Stimulated activated CD4-positive, alpha-beta T cell treated with anti-CD3 and anti-CD28 coated beads, TNF-alpha, amount 100 ng/mL, for 48 hours (primary cell): ENCODE data around the gene MCM8.
A peak's percentile ranks its signal among the peaks of the same experiment; 100 is the strongest.

Source experiments
- DNase-seq, 3 donors: peaks; one replicate each; pipeline ENCODE4 v3.0.0-alpha.2; 2020; ENCODE audit warnings: low read depth in 3 of 3

MCM8 gene

DNA sequence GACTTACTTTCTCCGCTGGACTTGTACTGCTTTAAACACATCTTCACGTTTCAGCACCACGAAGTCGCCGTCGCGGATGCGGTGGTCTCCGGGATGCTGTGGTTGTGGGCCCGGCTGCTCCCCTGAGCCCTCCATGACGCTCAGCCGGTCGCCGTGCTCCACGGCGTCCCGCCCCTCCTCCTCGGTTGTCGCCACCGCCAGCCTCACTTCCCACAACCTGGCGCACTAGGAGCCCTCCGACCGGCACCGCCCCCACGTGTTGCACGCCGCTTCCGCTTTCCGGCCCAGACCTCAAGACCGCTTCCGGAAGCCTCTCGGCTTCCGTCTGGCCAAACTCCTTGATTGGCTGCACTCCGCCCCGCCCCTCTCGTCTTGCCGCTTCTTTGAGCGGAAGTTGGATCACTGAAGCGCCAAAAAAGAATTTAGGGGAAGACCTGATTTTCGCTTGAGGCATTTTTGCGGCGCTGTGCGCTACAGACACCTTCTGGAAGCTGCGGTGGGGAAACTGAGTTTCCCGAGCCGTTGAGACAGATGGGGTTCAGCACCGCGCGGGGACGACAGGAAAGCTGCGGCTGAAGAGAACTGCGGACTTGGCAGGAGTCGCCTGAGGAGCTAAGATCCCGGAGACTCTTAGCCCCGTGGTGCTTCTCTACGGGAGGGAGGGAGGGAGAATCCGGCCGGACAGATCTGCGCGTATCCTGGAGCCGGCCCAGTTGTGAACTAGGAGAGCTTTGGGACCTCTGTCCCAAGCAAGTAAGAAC lies at the start of gene MCM8, which contains the start of gene TRMT6:
Gene MCM8 (plus strand): TSS at position 382 of the 761 bp plus-strand sequence. CDS start 1,364 bp downstream, outside the sequence.
Gene TRMT6 (minus strand): TSS at position 263 of the 761 bp plus-strand sequence. CDS start 128 bp downstream, at position 135.
- DNase-seq, result peak; percentile 95 to 97 (median 96)

GRCh38 chr20:5900908-5901307 lies 49.5 kb upstream of the MCM8 start:
- no peak for DNase-seq

DNA sequence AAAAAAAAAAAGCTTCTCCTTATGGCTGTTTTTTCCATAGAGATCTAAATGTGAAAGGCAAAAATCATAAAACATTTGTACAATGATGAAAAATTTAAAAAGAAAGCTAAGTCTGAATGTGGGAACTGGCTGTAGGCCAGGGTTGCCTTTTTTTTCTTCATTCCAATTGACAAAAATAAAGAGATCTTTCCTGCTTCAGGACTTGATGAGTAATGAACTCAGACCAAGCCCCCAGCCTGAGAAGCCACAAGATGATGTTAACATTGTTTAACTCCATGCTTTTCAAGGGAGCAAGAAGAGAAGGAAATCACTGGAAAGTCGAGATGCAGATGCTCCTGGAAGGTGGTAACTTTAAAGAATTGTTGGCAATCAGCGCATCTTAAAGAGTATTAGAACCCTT lies 41.5 kb upstream of the MCM8 start:
- DNase-seq, result no peak

DNA sequence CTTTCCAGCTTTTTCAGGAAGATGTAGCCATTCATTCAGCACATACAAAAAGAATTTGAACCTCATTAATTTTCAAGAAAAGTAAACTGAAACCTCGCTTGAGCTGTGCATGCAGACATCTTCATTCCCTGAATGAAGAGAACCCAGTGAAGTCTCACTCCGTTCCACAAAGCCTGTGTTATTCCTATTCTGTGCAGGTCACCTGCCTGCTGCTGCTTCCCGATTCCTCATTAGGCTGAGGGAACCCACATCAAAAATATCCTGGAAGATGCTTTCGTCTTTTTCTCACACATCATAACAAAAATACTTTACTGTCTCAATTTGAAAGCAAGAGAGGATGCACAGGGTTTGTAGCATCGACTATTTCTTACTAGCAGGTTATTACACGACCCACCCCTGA lies 40.3 kb upstream of the MCM8 start:
- no peak for DNase-seq

DNA sequence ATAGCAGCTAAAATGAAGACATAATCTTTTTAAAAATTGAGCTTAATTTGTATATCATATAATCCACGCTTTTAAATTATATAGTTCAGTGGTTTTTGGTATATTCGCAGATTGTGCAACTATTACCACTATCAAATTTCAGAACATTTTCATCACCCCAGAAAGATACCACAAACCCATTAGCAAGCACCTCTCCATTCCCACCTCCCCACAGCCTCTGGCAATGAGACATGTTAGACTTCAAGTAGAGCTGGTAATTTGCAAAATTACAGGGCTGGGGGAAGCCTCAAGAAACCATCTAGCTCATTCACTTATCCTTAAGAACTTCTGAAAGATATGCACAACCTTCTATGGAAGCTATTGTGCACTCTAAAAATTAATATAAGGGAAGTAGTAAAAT lies 37.3 kb upstream of the MCM8 start:
- DNase-seq, result no peak

- no peak for DNase-seq
Measured at GRCh38 chr20:5914859-5915258, 35.6 kb upstream of the MCM8 start.

- DNase-seq, result no peak
Measured at GRCh38 chr20:5918856-5919625, 31.4 kb upstream of the MCM8 start.

- DNase-seq, result no peak
Measured at GRCh38 chr20:5919626-5920544, 30.6 kb upstream of the MCM8 start.

- no peak for DNase-seq
Measured at GRCh38 chr20:5920581-5920980, 29.9 kb upstream of the MCM8 start.

DNA sequence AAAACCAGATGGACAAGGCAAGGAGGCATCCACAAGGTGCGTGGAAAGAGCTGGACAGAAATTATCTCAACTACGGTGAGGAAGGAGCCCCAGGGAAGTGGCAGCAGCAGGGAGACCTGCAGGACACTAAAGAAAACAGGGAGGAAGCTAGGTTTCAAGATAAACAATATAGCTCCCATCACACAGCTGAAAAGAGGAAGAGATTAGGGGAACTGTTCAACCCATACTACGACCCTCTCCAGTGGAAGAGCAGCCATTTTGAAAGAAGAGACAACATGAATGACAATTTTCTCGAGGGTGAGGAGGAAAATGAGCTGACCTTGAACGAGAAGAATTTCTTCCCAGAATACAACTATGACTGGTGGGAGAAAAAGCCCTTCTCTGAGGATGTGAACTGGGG lies 27.0 kb upstream of the MCM8 start:
- no peak for DNase-seq

DNA sequence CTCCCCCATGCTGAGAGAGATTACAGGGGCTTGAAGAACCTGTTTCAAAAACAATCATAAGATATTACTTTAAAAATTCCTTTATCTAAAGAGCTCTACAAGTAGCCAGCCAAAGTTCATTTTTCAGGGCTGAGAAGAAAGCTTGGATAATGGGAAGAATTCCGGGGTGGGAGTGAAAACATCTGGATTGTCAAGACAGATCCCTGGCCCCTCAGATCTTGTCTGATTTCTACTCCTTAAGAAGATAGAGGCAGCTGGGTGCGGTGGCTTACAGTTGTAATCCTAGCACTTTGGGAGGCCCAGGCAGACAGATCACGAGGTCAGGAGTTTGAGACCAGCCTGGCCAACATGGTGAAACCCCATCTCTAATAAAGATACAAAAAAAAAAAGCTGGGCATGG lies 24.9 kb upstream of the MCM8 start:
- no peak for DNase-seq

GRCh38 chr20:5927749-5928462 lies 22.5 kb upstream of the MCM8 start:
- no peak for DNase-seq

DNA sequence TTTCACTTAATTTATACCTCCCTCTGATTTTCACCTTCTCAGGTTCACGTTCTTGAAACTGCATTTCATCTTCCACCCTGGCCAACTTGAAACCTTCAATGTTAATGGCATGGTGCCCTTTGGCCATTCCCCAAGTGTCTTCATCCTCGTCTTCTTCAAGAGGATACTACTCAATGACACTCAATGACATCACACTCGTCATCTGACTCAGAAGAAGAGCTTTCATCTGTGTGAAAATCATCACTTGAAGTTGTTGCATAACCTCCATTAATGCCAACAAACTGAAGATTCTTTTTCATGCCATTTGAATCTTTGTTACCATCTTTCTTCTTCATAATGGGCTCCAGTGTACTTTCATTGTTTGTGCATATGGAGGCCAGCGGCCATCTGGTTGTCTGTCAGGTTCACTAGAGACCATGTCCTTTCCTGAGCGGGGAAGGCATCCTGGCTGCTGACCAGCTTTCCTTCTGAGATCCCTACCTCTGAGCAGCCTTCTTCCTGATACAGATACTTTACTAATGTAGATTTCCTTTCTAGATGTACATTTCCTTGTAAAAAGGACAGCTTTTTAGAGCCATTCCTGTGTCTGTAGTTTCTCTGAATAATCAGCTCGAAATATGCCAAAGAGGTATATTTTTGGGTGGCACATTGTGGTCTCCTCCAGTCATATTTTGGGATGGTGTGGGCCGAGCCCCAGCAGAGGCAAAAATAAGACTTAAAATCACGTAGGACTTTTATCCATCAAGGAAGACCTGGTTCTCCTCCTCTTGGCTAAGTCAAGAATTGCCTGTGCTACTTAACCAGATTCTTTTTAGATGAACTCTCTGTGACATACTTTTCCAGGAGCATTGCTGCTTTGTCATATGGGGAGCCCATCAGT lies 21.4 kb upstream of the MCM8 start:
- no peak for DNase-seq

GRCh38 chr20:5931411-5931810 lies 19.0 kb upstream of the MCM8 start:
- no peak for DNase-seq

- no peak for DNase-seq
Measured at GRCh38 chr20:5932796-5933195, 17.7 kb upstream of the MCM8 start.

DNA sequence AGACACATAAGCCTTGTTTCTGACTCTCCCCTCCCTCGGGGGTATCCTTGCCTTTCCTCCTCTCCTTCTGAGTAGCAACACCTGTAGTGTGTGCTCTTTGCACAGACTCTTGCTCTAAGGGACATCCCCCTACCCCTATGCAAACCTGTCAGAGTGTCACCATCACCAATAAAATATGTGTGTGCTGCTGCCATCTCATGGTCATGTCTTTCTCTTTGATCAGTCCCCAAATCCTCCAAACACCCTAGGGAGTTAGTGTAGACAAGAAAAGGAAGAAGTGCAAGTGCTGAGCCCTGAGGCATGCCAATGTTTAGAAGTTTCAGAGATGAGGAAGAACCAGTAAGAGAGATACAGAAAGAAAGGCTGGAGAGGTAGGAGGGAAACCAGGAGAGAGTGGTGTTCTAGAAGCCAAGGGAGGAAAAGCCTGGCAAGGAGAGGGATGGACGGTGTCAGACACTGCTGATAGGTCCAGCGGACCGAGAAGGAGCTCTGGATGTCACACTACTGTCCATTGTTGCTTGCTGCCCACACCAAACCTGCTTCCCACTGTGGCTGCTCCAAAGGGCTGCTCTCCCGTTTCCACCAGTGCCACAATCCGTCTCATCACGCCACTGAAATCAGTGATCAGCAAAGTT lies 16.5 kb upstream of the MCM8 start:
- DNase-seq, result no peak

GRCh38 chr20:5935384-5935783 lies 15.1 kb upstream of the MCM8 start:
- no peak for DNase-seq

- DNase-seq, result no peak
Measured at GRCh38 chr20:5936238-5936637, 14.2 kb upstream of the MCM8 start.

DNA sequence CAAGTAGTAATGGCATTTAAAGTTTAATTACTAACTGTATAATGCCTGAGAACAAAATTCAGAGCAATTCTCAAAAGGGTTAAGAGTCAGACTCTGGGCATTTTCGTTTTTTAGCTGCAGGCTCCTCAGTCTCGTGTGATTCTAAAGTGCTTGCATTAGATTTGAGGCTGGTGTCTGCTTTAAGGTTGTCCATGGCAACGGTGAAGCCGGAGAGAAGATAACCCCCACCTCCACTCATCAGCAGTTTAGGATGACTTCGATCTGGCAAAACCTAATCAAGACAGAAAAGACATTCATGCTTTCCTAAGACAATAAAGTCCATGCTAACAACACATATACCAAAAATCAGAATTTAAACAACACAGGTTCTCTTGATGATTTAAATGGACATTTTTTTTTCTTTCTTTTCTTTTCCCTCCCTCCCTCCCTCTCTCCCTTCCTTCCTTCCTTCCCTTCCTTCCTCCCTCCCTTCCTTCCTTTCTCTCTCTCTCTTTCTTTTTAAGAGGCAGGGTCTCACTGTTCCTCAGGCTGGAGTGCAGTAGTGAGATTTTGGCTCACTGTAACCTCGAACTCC lies 11.9 kb upstream of the MCM8 start:
- DNase-seq, result no peak

DNA sequence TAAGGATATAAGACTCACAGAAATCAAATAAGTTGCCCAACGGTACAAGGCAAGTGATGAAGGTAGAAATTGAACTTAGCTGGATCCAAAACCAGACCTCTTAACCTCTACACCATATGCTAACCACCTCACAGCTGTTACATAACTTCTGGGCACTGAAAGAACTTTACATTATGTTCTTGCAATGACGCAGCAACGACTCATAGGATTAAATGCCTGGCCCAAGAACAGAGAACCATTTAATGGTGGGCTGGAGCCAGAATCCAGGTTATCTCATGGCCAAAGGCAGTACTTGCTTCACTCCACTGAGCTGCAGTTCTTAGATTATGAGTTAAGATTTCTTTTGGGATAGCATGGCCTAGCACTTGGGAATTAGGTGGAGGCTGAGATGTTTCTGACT lies 4.5 kb upstream of the MCM8 start:
- DNase-seq, result no peak
